NCI-H526 treated with DMSO at 0.1 percent for 48 hours (cell line): ENCODE results near the gene AP5S1.
A peak's percentile ranks its signal among the peaks of the same experiment; 100 is the strongest.
"Not testable (repeated sequence)": the region's sequence is repeated elsewhere in the genome, so short reads cannot be mapped to it uniquely, and the experiment has no call there.

Source experiments
- DNase-seq: peaks from one replicate; lab custom pipeline; 2025; lab: John Stamatoyannopoulos, UW

AP5S1 gene

DNA sequence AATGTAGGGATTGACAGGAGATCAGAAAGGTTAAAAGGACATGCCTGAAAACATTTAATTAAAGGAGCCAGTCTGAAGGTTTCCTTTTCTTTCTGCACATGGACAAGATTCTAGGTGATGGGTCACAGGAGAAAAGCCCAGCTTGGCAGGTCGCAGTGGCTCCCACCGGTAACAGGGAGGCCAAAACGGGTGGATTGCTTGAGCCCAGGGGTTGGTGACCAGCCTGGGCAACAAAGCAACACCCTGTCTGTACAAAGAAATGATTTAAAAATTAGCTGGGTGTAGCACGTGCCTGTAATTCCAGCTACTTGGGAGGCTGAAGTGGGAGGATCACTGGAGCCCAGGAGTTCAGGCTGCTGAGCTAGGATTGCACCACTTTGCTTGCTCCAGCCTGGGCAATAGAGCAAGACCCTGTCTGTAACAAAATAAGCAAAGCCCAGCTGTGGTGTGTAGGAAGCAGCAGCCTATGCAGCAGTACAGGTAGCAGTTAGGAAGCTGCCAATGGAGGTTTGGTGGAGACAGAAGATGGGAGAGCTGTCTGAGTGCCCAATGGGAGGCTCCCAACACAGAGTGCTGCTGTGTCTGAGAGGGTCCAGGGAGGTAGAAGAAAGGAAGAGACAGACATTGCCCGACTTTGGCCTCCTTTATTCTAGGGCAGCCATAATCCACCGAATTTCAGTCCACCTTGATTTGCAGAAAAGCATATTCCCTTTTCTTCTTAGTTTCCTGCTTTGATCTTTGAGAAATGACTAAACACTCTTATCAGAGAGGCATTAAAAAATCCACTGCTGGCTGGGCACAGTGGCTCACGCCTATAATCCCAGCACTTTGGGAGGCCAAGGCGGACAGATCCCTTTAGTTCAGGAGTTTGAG, 7.1 kb upstream of the AP5S1 start:
- no peak for DNase-seq

DNA sequence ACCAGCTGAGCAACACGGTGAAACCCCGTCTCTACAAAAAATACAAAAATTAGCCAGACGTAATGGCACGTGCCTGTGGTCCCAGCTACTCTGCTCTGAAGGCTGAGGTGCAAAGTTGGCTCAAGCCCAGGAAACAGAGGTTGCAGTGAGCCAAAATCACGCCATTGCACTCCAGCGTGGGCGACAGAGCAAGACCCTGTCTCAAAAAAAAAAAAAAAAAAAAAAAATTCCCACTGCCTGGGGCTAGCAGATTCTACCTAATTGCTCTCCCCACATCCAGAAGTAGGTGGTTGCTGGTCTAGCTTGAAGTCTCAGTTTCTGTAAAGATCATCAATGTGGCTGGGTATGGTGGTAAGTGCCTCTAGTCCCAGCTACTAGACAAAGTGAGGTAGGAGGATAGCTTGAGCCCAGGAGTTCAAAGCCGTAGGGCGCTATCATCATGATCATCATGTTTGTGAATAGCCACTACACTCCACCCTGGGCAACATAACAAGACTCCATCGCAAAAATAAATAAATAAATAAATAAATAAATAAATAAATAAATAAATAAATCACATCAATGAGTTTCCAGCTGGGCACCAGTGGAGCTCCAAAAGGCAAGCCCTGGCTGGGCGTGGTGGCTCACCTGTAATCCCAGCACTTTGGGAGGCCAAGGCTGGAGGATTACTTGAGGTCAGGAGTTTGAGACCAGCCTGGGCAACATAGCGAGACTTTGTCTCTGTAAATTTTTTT, 6.3 kb upstream of the AP5S1 start:
- DNase-seq, result no peak

DNA sequence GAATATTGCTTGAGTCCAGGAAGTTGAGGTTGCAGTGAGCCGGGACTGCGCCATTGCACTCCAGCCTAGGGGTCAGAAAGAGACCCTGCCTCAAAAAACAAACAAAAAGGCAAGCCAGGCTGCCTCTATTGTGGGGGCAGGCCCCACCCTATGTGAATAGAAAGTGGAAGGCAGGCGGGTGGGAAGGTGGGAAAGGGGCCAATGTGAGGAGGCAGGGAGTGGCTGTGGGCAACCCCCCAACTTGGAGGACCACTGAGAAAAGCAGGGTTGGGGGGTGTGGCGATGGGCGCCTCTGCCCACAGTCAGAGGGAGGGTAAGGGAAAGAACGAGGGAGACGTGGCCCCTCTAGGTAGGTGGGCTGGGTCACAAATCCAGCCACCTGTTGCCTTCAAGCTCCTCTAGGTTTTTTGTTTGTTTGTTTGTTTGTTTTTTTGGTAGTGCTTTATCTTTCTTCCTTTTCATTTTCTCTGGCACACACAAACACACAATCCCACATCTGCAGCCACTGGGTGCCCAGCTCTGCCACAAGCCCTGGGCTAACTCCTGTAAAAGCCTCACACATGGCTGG, 5.3 kb upstream of the AP5S1 start:
- no peak for DNase-seq

DNA sequence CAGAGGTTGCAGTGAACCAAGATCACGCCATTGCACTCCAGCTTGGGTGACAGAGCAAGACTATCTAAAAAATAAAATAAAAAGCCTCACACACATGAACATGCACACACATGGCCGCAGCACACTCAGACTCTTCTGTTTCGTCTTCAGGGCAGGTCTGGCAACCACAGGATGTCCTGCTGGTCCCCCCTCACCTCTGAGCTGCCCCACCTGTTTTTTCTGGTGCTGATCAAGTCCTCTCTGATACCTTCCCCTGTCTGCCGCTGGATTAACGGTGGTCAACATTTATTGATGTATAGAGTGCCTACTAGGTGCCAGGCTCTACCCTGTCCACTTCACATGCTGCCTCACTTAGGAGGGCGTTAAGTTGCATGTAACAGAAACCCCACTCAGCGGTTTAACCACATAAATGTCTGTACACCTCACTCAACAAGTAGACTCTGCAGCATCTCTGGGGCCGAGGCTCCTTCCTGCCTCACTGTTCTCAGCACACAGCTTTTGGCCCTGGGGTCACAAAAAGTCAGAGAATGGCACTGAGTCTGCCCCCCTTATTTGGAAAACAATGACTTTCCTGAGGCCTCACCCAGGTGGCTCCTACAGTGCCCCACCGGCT, 4.5 kb upstream of the AP5S1 start:
- DNase-seq, result no peak

DNA sequence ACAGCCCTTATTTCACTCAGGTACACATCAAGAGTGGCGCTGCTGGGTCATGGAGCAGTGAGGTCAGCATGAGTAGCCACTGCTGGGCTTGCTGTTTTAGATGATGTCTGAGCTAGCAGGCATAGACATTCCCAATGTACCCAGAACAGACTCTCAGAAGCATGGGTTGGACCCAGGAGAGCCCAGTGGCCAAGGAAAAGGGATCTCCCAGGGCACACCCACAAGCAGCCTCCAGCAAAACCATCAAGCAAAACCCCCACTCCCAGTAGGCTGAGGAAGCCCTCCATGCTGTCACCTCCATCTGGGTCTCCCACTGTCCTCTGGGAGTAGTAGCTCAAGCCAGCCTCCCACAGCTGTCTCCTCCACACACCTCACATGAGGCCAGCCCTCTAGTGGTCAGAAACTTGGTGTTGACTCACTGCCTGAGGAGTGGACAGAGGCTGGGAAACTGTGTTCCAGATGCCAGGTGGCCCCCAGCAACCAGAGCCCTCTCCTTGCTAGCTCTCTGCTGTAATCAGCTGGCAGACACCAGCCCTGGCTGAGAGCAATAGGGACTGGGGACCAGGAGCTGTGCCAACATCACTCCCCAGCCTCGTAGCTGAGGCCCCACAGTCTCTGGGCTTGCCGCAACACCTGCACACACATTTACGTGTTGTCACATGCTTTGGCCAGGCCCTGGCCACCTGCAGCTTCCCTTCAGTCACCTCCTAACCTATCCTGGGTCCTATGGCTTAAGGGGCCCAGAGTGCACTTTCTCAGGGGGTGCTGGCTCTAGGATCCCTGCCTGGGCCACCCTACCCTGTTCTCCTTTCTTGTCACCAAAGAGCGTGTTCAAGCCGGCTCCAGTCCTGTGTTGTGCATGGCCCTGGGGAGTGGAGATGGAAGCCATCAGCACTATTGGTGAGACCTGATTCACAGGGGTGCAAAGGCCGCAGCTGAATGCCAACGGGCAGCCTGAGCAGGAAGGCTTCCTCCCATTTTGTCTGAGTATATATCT, 1.9 kb upstream of the AP5S1 start:
- DNase-seq, result peak; percentile 45

DNA sequence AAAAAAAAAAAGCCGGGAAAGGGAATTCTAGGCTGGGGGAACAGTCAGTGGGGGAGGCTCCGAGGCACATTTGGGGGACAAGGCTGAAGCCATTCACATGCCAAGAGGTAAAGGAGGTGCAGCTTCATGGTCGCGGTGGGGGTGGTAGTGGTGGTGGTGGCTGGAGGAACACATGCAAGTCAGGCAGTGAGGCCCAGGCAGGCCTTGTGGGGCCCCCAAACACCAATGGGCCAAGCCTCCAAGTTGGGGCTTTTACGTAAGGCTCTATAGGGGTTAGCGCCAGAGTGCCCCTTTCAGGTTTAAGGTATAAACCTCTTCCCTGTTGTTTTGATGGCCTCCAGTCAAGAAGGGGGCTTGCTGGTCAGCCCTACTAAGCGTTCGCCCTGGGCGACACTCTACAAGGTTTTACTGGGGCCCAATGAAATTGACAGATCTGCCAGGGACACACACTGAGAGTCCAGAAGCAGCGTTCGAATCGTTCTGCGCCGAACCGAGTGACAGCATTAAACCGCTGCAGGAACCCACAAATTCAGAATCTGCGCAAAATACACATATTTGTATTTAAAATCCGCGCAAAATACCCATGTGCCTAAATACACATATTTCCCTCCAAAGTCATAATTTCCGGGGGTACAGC, 818 bp upstream of the AP5S1 start:
- DNase-seq, result no peak

DNA sequence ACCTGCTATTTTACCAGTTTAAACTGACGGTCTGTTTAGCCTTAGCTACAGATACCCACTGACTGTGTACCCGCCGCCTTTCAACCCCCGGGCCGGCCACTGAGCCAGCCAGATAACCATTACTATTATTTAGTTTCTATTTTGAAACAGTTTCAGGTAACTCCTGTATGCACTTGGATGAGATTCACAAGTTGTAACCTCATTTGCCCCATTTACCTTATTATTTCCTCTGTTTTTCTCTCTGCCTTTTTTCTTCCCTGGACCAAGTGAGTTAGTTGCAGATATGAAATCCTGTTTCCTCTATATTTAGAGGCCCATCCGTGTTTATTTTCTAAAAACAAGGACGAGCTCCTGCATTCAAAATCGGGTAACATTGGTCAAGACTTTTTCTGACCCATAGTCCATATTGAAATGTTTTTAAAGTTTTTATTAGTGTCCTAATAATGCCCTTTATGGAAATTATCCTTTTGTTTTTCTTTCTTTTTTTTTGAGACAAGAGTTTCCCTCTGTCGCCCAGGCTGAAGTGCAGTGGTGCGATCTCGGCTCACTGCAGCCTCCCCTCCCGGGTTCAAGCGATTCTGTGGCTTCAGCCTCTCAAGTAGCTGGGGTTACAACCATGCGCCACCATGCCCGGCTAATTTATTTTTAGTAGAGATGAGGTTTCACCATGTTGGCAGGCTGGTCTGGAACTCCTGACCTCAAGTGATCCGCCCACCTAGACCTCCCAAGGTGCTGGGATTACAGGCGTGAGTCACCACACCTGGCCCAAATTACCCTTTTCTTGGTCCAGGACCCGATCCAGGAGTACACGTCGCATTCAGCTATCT, 767 bp downstream of the AP5S1 start:
- DNase-seq, result no peak

DNA sequence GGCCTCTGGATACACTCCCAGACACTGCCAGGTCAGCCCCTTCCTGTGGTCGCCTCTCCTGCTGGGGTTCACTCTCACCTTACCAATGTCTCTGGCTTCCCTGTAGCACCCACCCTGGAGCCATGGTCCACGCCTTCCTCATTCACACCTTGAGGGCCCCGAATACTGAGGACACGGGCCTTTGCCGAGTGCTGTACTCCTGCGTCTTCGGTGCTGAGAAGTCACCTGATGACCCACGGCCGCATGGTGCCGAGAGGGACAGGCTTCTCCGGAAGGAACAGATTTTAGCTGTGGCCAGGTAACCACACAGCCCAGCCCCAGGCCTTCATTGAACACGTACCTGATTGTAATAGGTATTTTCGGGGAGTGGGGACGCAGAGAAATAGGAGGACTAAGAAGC, 1.6 kb downstream of the AP5S1 start:
- no peak for DNase-seq

DNA sequence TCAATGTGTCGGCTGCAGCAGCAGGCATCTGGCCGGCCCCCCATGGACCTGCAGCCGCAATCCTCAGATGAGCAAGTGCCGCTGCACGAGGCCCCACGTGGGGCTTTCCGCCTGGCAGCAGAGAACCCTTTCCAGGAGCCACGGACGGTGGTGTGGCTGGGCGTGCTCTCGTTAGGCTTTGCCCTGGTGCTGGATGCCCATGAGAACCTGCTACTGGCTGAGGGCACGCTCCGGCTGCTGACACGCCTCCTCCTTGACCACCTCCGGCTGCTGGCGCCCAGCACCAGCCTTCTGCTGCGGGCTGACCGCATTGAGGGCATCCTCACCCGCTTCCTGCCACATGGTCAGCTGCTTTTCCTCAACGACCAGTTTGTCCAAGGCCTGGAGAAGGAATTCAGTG, 3.5 kb downstream of the AP5S1 start:
- DNase-seq, result no peak

DNA sequence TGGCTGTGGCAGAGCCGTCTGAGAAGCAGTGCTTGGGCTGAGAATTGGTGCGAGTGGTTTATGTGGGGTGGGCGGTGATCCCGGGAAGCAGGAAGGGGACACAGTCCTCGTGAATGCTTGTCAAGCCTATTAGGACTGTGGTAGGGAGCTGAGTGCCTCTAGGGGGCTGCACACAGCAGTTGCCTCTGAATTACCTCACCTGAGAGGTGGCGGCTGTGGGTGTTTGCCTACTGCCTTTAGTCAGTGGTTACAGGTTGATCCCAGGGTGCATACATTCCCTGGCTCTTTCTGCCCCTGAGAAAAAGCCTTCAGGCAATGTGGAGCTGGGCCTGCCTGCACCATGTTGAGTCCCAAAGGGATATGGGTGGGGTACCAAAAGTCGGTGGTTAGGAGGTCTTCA, 5.2 kb downstream of the AP5S1 start:
- no peak for DNase-seq

DNA sequence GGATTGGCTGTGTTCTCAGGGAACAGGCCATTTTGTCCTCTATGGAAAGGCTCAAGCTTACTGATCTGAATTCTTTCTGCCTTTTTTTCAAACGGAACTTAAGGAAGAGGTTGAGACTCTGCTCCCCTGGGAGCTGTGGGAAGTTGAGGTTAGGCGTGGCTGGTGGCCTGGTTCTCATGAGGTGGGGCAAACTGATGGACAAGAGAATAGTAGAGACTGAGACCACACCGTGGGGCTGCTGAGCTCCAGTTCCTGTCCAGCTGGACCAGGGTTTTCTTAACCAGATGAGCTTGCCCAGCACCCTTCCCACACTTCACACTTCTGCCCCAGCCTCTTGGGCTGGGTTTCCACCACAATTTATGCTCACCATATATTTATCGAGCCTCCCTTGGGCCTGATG, 6.1 kb downstream of the AP5S1 start:
- DNase-seq, result no peak

DNA sequence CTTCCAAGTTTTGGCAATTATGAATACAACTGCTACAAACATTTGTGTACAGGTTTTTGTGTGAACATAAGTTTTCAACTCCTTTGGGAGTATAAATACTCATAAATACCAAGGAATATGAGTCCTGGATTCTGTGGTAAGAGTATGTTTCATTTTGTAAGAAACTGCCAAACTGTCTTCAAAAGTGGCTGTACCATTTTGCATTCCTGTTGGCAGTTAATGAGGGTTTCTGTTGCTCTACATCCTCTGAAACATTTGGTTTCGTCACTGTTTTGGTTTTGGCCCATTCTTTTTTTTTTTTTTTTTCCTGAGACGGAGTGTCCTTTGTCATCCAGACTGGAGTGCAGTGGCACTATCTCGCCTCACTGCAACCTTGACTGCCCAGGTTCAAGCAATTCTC, 8.5 kb downstream of the AP5S1 start:
- DNase-seq, result no peak

DNA sequence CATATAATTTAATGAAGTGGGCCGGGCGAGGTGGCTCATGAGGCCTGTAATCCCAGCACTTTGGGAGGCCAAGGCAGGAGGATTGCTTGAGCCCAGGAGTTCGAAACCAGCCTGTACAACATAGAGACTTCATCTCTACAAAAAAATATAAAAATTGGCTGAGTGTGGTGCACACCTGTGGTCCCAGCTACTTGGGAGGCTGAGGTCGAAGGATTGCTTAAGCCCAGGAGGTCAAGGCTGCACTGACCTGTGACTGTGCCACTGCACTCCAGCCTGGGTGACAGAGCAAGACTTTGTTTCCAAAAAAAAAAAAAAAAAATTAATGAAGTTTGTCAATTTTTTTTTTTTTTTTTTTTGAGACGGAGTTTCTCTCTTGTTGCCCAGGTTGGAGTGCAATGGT, 9.5 kb downstream of the AP5S1 start:
- DNase-seq, result not testable (repeated sequence)

DNA sequence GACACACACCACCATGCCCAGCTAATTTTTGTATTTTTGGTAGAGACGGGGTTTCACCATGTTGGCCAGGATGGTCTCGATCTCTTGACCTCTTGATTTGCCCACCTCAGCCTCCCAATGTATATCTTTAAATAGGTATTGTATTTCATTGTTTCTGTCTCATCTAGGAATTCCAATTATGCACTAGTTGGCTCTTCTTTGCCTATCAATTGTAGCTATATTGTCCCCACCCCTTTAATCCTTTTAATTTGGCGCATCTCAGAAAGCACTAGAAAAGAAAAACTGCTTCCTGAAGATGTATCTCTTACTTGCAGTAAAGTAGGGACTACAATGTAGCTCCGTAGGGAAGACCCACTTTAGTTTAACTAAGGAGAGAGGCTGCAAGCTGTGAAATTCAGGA, 15.8 kb downstream of the AP5S1 start:
- no peak for DNase-seq

DNA sequence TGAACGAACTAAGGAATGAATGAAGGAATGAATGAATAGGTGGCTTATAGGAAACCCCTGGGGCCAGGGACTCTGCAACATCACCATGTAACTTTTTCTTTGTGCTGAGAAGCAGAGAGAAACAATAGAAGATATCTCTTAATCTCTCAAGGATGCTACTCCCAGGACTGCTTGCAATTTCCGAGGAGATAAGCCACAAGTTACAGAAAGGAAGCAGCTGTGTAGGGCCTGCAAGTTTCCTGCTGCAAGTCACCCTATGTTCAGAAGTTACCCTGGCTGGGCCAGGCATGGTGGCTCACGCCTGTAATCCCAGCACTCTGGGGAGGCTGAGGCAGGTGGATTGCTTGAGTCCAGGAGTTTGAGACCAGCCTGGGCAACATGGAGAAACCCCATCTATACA, 19.0 kb downstream of the AP5S1 start:
- DNase-seq, result no peak

DNA sequence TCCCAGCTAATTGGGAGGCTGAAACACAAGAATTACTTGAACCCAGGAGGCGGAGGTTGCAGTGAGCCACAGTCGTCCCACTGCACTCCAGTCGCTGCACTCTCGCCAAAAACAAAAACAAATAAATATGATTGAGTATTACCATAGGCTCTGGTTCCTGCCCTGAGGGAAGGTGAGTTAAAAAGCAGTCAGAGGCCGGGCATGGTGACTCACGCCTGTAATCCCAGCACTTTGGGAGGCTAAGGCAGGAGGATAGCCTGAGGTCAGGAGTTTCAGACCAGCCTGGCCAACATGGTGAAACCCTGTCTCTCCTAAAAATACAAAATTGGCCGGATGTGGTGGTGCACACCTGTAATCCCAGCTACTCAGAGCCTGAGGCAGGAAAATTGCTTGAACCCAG, 19.9 kb downstream of the AP5S1 start:
- DNase-seq, result not testable (repeated sequence)

DNA sequence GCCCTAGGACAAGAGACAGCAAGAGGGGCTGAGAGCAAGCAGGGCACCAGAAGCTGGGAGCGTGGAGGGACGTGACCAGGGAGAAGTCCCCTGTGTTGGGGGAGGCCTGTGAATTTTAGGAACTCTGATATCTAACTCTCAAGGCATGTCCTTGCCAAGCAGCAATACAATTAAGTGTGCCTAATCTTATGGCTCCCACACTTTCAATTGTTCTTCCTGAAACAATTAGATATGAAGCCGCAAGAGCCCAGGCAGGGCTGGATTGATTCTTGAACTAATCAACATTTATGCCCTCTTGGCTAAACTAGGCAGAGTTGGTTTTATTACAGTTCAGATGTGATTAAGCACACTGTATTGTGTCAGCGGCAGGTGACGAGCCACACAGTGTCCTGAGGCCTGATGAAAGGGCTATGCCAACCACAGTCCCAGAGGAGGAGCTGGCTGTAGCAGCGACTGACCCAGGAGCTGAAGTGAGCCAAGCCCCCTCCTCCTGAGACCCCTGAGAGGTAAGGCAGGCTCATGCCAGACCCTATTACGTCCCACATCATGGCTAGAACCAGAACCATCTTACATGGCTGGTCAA, 22.1 kb downstream of the AP5S1 start:
- DNase-seq, result no peak

DNA sequence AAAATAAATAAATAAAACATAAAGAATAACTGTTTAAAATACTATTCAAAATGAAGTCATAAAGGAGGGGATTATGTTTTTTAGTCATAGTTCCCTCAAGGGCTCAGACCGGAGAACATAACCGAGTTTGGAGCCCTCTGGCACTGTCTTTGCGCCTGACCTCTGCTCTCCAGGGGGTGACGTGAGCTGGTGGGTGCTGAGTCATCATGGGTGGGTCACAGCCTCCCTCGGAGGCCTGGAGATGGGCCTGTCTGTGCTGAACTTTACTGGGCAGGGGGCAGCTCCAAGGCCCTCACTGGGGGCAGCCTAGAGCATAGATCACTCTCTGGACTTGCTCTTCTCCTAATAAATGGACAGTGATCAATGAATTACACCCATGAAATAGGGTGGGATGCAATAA, 23.1 kb downstream of the AP5S1 start:
- no peak for DNase-seq

DNA sequence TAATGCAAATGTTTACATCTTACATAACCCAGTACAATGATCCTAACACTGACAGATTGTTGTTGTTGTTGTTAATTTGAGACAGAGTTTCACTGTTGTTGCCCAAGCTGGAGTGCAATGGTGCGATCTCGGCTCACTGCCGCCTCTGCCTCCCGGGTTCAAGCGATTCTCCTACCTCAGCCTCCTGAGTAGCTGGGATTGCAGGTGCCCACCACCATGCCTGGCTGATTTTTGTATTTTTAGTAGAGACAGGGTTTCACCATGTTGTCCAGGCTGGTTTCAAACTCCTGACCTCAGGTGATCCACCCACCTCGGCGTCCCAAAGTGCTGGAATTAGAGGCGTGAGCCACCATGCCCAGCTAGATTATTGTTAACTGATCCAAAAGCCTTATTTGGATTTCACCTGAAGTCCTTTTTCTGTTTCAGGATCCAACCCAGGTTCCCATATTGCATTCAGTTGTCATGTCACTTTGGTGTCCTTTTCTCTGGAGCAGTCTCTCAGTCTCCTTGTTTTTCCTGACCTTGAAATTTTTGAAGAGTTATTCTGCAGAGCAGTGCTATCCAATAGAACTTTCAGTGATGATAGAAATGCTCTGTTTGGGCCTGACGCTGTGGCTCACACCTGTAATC, 23.8 kb downstream of the AP5S1 start:
- not testable (repeated sequence) for DNase-seq
